ENCODE results near the gene TBCCD1.
"Not testable (repeated sequence)": the region's sequence is repeated elsewhere in the genome, so short reads cannot be mapped to it uniquely, and the experiment has no call there.

TBCCD1 gene

DNA sequence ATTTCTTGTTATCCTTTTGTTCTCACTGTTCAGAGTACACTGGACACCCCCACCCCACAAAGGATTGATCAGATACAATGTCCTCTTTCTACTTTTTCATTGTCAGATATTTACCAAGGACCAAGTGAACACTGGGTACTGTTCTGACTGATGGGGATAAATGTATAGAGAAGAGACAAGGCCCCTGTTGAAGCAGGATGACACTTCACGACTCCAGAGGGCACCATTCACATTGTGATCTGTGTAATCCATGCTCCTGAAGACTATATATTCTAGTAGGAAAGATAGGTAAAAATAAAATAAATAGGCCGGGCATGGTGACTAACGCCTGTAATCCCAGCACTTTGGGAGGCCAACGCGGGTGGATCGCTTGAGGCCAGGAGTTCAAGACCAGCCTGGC is 15.8 kb downstream of the TBCCD1 start:
- no peak for DNase-seq

DNA sequence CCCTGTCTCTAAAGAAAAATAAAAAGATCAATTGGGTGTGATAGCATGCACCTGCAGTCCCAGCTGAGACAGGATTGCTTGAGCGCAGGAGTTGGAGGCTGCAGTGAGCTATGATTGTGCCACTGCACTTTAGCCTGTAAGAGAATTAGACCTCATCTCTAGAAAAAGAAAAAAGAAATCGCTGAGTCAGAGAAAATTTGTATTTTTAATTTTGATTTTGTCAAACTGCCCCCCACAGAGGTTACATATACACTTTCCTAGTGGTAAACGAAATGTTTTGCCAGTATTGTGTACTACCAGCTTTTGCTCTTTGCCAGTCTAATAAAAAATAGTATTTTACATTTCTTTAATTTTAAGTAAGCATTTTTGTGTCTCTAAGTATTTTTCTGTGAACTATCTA is 17.6 kb downstream of the TBCCD1 start:
- DNase-seq, result no peak

DNA sequence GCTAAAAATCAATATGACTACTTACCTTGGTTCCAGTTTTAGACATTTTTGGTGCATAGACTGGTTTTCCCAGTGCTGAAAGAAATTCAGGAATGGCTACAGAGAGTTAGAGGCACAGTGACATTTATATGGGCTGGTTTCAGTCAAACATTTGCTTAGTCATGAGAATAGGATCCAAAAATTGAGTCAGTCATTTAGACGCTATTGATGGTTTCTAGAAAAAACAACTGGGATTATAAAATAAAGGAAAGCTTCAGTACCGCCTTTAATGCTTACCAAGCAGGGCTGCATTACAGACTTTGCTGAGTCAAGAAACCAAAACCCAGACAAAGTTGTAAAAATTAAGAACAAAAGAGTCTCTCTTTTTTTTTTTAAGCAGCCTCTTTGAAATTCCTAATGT is 22.9 kb downstream of the TBCCD1 start, which contains the start of gene CRYGS:
CRYGS (minus strand) TSS at position 100 of the 400 bp plus-strand sequence; CDS start at position 46, 54 bp downstream.
- no peak for DNase-seq

DNA sequence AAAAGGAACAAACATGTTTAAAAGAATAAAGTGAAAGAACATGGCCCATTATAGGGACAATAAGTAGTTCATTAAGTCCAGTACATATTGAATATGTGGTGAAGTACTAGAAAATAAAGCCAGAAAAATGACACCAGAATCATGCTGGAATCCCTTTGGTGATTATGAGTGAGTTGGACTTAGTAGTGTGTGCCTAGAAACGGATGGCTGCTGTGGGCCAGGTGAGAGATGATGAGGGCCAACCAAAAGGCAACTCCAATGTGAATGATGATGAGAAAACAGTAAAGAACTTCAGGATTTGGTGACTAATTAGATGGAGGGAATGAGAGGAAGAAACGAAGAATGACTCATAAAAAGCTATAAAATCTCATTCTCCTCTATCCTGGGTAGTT is 26.3 kb downstream of the TBCCD1 start:
- no peak for DNase-seq

DNA sequence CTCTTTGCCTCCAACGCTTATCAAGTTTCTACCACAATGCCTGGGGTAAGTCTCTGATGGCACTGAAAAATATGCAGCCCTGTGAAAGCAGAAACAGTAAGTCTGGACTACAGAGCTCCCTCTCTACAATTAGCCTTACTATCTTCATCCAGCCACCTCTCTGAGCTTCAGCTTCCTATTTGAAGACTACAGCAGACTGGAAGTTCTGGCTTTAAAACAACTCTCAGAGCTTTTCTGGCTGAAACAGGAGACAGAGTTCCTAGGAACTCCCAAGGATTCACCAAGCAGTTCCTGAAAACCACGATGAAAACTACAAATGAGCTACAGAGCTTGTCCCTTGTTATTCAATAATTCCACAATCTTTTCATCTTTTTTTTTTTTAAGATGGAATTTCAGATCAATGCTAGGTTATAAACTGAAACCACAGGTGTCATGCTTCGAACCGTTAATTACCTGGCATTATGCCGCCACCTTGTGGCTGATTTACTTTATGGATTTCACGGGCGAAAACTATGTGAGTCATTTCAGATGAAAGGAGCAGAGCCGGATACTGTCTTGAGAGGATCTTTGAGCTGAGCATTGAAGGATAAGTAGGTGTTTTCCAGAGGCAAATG is 26.8 kb downstream of the TBCCD1 start:
- peak; percentile 78 for DNase-seq

DNA sequence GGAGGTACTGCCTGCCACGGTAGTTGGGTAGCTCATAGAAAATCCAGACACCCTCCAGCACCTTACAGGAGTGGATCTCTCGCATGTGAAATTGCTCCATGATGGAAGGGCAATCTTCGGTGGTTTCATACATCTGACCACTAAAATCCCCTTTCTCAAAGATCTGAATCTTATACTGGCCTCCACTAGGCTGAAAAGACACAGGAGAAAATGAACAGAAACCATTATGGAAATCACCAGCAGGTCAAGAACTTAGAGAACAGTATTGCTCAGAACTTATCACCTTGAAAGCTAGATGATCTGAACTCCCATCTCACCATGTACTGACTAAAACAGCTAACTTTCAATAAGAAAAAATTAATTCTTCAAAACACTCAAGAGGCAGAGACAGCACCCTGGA is 28.4 kb downstream of the TBCCD1 start:
- DNase-seq, result no peak

DNA sequence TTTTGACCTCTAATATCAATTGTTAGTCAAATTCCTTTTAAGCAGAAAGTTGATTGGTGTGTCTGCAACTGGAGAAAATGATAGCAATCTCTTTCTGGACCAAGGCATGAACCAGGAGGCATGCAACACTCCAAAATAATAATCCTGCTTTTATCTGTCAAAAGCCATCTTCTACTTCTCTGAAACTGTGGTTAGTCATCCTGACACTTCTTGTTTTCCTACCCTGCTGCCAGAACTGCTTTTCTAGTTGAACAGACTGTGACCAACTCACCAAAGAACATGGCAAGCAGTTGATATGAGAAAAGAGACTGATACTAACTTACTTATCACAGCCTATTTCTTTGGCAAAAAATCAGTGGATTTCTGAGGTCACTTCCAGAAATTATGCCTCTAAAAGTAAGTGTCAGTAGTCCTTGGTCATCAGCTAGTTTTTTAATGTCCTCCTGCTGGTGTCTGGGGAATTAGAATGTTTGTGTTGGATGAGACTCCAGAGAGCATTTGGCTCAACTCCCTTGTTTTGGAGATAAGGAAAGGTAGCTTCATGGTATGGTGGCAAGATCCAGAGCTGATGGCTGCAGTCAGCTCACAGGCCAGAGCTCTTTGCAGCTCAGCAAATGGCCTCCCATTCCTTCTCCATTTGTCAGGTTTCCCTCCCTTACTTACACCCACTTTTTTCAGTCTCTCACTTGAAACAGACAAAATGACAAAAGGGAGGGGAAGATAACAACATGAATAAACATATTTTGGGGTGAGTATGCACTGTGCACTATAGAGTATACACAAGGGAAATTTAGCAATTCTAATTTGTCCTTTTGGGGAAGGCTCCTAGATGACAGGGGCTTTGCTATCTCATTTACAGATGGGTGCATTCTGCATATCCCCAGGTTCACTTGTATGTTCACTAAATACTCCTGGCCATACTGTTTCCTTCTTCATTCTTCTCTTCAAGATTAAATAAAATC is 30.0 kb downstream of the TBCCD1 start:
- DNase-seq, result no peak

DNA sequence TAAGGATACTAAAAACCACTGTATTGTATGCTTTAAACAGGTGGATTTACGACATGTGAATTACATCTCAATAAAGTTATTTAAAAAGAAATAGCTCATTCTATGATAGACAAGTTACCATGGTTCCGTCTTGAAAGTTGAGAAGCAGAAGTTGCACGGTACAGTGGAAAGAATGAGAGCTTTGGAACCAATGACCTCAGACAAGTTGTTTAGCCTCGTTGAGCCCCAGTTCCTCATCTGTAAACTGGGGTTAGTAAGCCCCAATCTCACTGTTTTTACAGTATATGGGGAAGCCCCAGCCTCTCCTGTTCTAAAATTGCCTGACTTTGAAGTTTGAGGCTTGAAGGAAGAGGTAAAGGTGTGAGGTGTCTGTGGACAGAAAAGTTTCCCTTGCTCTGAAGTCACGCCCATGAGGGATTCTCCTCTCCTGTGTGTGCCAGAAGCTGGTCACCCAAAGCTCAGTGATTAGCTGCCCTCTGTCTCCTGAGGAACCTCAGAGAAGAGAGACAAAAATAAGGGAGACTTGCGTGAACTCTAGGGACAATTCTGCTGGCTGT is 32.9 kb downstream of the TBCCD1 start:
- no peak for DNase-seq

DNA sequence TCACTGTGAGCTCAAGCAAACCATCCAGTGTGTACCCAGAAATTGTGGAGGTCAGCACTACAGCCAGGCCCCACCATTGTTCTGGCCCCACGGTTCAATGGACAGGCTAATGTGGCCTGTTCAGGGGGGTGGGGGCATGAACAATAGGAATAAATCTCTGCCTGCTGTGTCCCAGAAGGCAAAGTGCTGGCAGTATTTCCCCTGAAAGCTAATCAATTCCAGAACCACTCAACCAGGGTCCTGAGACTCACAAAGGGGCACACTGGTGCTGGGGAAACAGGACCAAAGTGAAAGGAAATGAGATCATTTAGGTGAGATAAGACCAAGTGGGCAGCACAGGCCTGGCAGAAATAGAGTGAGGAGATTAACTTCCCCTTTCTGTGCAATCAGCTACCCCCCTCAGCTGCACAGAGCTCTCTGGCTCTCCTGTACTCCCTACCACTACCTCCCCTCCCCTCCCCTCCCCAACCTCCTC is 34.5 kb downstream of the TBCCD1 start:
- DNase-seq, result no peak

DNA sequence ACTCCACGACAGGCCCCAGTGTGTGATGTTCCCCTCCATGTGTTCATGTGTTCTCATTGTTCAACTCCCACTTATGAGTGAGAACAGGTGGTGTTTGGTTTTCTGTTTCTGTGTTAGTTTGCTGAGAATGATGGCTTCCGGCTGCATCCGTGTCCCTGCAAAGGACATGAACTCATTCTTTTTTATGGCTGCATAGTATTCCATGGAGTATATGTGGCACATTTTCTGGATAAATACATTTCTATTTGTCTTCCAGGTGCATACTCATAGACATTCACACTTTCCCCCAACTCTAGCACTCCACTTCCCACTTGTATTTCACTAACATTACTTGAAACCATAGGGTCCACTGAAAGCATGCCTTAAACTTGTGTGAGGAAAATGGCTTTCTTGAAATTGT is 35.4 kb downstream of the TBCCD1 start:
- DNase-seq, result not testable (repeated sequence)

DNA sequence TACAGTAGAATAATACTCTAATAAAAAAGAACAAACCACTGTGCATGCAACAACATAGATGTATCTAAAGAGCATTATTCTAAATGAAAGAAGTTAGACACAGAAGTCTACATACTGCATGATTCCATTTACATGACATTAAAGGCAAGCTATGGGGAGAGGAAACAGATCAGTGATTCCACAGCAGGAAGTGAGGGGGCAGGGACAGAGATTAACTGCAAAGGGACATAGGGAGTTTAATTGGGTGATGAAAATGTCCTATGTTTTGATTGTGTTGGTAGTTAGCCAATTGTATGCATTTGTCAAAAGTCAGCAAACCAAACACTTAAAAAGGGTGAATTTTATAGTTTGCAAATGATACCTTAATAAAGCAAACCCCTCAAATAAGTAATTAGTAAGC is 36.7 kb downstream of the TBCCD1 start:
- no peak for DNase-seq

DNA sequence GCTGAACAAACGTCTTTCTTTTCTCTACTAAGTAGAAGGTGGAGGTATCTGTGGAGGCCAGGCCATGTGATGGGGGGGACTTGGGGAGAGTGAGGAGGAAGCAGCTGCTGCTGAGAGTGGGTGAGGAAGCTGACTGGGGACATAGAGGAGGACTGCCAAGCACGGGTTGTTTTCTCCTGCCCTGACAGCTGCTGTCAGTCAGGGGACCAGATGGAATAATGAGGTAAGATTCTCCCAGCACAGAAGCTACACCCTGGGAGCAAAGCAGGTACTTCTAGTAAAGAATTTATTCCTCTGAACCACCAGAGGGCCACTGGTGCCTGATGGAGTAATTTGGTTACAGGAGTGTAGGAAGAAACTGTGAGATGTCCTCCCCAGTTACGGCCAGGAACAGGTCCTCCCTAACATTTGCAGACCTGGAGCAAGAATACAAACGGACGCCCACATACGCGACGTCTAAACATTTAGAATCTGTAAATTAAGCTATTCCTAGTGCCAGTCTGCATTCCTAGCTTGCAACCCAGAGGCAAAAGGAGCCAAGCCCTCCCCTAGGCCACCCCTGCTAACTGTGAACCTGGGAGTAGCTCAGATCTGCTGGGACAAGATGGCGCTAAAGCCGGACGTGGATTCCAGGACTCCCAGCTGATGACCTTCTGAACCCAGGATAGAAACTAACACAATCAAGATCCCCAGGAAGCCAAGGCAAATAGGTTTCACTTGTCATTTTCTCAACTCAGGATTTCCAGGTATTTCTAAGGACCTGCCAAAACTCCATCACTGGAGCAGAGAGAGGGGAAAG is 37.7 kb downstream of the TBCCD1 start:
- no peak for DNase-seq

DNA sequence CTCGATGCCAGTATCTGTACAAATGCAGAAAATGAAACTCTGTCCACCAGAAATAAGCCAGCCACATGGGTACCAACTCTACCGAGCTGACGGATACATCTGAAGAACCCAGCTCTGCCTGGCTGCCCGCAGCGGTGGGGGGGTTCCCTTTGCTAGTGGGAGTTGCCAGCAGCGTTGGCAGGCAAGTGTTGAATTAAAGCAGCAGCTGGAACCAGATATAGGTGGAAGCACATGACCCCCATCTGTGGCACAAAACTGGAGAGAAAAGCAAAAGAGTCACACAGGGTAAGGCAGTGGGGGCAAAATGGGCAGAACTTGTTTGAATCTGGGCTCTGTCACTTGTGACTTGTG is 40.9 kb downstream of the TBCCD1 start:
- DNase-seq, result no peak

DNA sequence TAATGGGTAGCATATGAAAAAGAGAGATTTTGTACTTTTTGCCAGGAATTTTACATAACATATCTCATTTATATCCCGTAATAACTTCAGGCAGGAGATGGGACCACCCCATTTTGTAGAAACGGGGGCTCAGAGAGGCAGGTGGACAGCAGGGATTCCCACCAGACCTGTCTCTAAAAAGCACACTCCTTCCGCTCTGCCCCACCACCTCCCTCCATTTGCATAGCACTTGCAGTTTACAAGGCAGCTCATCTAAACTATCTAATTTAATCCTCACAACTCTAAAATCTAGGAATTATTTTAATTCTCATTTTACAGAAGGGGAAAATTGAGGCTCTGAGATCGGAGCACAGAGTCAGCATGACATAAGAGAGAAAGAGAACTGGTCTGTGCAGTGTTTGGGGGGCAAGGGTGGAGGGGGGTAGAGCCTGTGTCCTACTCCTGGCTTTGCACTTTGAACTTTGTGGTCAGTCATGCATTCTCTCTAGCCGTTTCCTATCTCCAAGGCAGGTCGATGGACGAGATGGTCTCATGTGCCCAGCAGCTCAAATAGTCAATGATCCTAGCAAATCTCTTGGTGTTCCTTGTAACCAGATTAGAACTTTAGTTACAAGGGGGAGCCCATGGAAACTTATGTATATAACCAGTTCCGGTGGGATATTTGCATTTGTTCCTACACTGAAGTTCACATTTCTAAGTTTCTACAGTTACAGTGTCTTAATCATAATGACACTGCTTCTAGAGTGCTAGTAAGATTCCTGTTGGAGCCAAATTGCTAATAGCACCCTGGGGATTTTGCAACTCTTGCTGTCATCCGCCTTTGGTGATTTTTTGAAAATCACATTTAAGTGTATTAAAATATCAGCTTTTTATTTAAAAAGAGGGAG is 41.5 kb downstream of the TBCCD1 start:
- no peak for DNase-seq

DNA sequence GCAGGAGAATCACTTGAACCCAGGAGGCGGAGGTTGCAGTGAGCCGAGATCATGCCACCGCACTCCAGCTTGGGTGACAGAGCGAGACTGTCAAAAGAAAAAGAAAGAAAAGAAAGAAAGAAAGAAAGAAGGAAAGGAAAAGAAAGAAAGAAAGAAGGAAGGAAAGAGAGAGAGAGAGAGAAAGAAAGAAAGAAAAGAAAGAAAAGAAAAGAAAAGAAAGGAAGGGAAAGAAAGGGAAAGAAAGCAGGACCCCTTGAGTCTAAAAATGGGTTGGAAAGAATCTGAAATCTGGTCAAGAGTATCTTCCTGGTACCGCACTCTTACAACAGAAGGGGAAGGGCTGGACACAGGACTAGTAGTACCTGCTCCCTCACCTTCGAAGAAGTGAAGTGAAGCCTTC is 42.5 kb downstream of the TBCCD1 start:
- no peak for DNase-seq

DNA sequence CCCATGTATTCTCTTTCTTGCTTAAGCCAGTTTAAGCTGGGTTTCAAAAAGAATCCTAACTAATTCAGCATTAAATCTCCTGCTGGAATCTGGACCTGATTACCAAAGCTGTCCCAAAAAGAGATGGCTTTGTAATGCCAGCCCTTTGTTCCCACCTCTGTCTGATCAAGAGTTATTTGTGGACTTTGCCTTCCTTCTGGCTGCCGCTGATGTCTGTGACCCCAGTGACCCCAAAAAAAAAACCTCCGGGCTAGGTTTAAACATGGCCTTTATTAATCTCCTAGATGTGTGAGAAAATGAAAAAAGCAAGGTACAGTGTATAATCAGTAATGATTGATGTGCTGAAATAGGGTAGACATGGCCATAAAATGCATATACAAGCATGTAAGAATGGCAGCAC is 43.7 kb downstream of the TBCCD1 start:
- no peak for DNase-seq

DNA sequence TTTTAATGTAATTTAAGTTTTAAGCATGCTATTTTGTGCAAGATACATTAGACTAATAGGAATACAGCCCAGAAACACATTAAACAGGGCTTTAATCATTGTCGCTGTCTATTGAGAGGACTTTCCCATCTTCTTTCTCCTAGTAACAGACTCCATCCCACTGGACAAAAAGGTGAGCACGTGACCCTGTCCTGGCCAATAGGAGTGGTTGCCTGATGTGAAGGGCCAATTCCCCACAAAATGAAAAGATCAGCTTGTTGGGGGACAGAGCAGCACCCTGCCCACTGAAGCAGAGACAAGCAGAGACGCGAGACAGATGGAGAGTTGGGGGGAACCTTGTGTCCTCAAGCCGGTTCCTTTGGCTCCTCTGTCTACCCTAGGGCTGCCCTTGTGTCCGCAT is 44.1 kb downstream of the TBCCD1 start:
- DNase-seq, result no peak

DNA sequence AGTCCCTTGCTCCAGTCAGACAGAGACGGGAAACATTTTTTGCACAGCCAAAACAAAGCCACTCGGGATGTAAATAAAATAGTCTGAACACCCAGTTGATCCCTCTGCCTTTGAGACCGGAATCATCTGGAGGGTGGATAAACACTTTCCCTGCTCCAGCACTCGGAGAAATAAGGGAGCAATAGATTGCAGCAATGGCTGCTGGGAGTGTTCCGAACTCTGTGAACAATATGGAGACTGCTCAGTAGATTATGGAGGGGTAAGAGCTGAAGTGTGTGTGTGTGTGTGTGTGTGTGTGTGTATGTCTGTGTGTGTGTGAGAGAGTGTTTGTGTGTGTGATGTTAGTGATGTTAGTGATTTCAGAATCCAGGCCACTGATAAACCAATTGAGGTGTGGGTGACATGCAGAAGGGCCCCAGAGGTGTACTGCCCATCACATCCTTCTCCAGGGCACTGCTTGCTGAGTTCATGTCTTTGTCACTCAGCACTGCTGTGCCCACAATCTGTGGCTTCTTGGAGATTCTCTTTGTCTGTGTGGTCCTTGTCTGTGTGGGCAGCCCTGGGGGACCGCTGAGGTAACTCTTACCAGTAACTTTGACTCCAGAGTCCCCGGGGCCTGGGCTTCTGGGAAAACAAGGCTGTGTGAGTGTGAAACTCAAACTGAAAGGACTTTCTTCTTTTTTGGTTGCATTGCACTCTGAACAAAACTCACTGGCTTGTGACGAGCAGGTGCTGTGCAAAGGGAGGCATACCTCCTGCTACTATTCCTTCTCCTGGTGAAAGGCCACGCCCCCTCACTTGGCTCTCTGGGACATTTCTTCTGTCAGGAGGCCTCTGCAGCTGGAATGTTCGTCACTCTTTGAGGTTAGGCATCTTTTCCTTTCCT is 45.9 kb downstream of the TBCCD1 start:
- DNase-seq, result no peak

DNA sequence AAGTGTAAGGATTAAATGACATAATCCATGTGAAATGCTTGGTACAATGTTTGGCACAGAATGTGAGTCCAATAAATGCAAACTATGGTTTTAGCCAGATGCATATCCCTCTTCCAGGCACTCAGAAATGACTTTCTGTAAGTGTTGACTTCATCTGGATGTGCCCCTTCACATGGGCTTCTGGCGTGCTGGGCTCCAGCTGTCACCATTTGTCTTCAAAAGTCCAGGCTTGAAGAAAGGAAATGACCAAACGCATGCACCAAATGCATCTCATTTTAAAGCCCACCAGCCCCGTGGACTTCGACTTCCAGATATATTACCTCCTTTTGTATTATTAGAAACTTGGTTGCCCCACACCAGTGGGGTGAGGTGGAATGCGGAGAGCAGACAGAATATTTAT is 46.7 kb downstream of the TBCCD1 start:
- DNase-seq, result no peak

DNA sequence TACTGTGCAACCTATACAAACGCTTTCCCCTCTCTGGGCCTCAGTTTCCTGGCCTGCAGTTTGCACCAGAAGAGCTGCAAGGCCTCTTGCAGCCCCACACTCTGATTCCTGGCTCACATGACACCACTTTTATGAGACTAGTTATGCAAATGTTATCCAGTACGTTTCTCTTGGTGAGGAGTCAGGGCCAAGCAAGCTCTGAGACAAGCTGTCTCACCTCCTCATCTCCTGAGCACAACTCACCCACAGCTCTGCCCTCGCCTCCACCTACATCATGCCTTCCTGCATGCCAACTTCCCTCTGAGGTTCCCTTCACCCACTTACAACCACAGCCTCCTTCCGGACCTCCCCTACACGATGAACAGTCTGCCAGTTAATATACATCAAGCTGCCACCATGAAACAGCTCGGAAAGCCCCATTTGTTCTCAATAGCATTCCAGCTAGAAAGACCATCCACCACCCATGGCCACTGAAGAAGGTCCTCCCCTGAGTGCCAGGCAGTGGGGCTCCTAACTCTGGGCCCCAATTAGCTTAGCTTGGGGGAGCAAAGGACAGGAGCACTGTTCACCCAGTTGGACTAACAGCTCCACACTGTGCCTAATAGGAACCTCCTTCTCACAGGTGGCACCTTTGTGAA is 48.0 kb downstream of the TBCCD1 start:
- peak; percentile 13 for DNase-seq

Measured in effector CD8-positive, alpha-beta T cell (primary cell).